Inflammatory macrophage (primary cell): ENCODE data around the gene PSME3IP1.
"Not testable (repeated sequence)": the region's sequence is repeated elsewhere in the genome, so short reads cannot be mapped to it uniquely, and the experiment has no call there.

Experiments used
- DNase-seq, 2 donors: peaks; one replicate each; pipeline ENCODE4 v3.0.0-alpha.2; 2020 to 2022
- total RNA-seq, 18 experiments: gene quantifications; one replicate each; lab custom pipeline; 2026; ENCODE audit warnings: mixed read lengths in 6 of 18, inconsistent platforms in 2 of 18; lab: John Stamatoyannopoulos, UW

The PSME3IP1 gene, protein sequence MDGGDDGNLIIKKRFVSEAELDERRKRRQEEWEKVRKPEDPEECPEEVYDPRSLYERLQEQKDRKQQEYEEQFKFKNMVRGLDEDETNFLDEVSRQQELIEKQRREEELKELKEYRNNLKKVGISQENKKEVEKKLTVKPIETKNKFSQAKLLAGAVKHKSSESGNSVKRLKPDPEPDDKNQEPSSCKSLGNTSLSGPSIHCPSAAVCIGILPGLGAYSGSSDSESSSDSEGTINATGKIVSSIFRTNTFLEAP
- 34.9 to 84.7 (median 67.3) reads per million in 18 experiments for total RNA-seq

DNA sequence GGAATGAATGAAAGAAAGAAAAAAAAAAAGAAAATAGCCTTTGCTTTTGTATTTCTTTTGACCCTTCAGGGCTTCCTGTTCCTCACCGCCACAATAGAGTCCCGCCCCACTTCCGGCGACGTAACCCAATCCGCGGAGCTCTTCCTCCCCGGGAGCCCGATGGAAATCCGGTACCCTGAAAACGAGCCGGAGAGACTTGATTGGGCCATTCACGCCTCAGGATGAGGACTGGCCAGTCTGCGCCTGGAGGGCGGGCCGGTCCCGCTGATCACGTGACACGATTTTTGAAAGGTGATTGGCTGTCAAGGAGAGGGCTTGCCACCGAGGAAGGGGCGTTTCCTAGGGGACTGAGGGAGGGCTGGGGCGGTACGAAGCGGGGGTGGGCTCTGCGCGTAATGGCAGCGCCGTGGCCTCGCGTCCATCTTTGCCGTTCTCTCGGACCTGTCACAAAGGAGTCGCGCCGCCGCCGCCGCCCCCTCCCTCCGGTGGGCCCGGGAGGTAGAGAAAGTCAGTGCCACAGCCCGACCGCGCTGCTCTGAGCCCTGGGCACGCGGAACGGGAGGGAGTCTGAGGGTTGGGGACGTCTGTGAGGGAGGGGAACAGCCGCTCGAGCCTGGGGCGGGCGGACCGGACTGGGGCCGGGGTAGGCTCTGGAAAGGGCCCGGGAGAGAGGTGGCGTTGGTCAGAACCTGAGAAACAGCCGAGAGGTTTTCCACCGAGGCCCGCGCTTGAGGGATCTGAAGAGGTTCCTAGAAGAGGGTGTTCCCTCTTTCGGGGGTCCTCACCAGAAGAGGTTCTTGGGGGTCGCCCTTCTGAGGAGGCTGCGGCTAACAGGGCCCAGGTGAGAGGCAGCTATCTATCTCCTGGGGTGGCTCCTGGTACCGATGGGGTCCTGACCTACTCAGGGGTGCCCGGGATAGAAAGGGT is at the start of gene PSME3IP1, which contains the start of gene RSPRY1:
Gene PSME3IP1, minus strand, starts transcription at position 95 of the 927 bp plus-strand sequence. CDS start 12,185 bp downstream, outside the sequence.
Gene RSPRY1, plus strand, starts transcription at position 385 of the 927 bp plus-strand sequence. CDS start 18,330 bp downstream, outside the sequence.
- peak; percentile 100 for DNase-seq

GRCh38 chr16:57235128-57236021 is 49.5 kb upstream of the PSME3IP1 start:
- DNase-seq = peak; percentile 6 to 28

DNA sequence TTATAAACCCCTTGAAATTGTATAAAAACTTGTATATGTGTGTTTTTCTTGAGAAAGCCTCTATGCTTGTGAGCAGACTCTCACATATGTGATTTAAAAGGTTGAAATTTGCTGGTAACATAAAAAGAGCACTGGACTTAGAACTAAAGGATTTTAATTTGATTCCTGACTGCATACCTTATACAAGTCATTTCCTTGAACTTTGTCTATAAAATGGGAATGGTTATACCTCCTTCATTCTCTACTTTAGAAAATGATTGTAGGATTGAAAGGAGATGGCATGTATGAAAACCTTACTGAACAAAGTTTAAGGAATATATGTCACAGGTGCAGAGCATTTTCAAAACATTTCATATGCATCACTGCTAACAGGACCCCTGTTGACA is 48.9 kb upstream of the PSME3IP1 start:
- DNase-seq = no peak

DNA sequence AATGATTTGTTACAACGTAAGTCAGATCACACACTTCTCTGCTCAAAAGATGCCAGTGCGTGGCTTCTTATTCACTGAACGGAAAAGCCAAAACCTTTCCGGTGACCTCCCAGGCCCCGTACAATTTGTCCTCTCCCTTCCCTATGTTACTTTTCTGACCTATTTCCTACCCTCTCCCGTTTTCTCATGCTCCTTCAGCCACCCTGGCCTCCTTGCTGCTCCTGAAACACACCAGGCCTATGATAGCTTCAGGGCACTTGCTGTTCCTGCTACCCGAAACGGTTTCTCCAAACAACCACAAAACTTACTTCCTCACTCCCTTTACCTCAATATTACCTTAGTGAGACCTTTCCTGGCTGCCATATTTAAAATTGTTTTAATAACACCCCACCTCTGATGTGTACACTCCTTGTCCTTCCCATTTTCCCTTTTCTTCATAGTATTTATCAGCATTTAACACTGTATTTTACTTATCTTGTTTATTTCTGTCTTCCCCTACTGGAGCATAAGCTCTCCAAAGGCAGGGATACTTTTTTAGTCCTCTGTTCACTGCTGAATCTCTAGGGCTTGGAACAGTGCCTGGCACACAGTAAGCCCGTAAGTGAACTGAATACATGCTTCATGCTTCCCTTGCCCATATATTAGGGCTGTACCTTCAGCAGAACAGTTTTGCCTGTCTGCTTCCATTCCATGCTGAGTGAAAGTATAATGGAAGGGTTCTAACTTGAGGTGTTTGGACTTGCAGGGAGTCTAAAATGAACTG is 48.3 kb upstream of the PSME3IP1 start:
- DNase-seq = no peak

- DNase-seq = no peak
Observed at GRCh38 chr16:57231821-57232350, 46.0 kb upstream of the PSME3IP1 start.

DNA sequence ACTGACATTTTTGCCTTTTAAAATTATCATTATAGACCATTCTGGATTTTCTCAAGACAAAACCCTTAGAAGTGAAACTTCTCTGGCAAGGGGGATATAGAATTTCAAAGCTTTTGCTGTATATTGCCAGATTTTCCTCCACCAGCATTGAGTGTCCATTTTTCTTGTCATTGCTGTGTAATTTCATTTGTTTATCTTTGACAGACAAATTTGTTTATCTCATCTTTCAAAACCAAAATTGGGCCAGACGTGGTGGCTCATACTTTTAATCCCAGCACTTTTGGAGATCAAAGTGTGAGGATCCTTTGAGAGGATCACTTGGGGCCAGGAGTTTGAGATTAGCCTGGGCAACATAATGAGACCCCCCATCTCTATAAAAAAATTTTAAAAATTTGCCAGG is 43.2 kb upstream of the PSME3IP1 start:
- DNase-seq = no peak

DNA sequence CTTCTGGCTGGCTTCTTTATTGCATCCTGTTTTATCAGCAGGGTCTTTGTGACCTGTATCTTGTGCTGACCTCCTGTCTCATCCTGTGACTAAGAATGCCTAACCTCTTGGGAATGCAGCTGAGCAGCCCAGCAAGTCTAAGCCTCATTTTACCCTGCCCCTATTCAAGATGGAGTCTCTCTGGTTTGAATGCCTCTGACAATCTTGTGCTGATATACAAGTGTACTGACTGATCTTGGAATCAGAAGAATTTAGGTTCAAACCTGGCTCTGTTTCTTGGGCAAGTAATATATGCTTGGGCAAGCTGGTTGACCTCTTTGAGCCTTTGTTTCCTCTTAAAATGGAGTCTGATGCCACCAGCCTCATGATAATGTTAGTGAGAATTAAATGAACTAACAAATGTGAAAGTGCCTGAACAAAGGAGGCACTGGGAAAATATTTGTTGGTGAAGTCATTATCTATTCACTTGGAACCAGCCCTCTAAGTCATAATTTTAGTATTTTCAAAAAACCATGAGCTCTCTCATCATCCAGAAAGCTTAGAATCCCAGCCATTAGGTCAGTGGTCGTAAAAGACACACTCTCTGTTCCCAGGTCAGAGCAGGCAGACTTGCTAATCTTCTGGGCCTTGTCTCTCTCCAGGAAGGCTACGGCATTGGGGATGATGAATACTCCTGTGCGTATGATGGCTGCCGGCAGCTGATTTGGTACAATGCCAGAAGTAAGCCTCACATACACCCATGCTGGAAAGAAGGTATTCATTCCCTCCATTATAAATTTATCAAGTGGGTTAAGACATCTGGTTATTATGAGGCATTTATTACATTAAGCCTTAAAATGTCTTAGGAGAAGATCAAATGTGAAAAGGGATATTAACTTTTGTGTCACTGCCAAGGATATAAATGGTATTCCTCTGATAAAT is 41.1 kb upstream of the PSME3IP1 start:
- no peak for DNase-seq

GRCh38 chr16:57225978-57226377 is 40.1 kb upstream of the PSME3IP1 start:
- DNase-seq = no peak

DNA sequence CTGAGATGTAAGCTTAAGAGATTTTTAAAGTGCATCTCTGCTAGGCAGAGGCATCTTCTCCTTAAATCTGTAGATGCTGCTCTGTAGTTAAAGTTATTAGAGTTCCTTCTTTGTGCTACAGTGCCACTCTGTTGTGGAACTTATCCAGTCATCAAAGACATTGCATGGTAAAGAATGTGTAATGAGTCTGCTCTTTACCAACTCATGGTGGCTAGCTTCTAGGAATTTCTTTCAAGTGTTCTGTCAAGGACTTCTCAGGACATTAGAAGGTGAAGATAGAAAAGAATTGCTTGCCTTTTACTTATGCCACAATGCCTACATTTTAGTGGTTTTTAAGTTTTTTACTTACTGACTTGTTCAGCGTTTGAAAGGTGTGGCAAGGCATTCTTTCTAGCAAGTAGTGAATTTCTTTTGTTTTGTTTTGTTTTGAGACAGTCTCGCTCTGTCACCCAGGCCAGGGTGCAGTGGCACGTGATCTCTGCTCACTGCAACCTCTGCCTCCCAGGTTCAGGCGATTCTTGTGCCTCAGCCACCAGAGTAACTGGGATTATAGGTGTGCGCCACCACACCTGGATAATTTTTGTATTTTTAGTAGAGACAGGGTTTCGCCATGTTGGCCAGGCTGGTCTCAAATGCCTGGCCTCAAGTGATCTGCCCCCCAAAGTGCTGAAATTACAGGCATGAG is 39.0 kb upstream of the PSME3IP1 start:
- DNase-seq = no peak

GRCh38 chr16:57223057-57223456 is 37.2 kb upstream of the PSME3IP1 start:
- DNase-seq = no peak

- no peak for DNase-seq
Observed at GRCh38 chr16:57216968-57217367, 31.1 kb upstream of the PSME3IP1 start.

DNA sequence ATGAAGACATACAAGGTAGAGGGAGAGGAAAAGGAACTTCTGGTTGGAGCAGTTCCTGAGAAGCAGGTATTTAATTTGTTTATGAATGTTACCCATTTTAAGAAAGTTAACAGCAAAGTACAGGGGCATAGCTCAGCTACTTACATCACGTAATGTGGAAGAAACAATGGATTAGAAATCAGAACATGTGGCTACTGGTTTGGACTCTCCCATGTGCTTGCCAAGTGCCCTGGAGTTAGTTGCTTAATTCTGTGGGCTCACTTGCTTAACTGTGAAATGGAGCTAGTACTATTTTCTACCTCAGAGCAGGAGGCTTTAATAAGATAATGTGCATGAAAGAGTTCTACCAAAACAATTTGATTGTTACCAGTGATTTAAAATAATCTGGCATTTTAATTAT is 27.6 kb upstream of the PSME3IP1 start:
- no peak for DNase-seq

- DNase-seq = no peak
Observed at GRCh38 chr16:57209780-57210179, 23.9 kb upstream of the PSME3IP1 start.

GRCh38 chr16:57208926-57209325 is 23.1 kb upstream of the PSME3IP1 start:
- no peak for DNase-seq

DNA sequence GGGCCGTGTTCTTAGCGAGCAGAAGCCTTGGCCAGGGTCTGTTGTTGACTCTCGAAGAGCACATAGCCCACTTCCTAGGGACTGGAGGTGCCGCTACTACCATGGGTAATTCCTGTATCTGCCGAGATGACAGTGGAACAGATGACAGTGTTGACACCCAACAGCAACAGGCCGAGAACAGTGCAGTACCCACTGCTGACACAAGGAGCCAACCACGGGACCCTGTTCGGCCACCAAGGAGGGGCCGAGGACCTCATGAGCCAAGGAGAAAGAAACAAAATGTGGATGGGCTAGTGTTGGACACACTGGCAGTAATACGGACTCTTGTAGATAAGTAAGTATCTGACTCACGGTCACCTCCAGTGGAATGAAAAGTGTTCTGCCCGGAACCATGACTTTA is 18.8 kb upstream of the PSME3IP1 start:
- no peak for DNase-seq

- DNase-seq = no peak
Observed at GRCh38 chr16:57203451-57203850, 17.6 kb upstream of the PSME3IP1 start.

DNA sequence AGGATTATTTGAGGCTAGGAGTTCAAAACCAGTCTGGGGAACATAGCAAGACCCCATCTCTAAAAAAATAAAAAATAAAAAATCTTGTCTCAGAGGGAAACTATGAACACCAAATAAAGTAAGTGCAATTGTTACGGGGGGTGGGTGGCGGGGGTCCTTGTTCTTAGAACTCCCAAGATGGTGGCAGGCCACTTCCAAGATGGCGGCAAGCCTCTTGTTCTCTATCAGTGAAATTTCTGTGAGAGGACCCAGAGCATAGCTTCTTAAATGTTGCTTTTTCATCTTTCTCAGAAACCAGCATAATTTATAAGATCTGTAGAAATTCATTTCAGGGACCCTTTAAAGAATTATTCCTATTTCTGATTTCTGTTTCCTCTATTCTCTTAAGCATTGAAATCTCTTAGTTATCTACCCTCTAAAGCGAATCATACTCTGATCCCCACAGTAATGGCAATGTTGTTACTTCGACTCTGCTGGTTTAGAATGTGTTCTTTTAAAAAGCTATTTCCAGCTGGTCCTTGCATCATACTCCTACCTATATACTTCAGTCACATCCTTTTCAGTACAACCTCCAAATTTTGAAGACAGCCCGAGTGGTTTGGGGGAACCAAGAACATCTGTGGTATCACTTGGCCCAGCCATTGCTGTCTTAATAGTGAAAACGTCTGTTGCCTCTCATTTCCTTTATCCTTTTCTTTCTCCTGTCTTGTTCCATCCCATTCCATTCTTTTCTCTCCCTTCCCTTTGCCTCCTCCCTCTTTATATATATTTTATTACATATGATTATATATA is 16.5 kb upstream of the PSME3IP1 start:
- no peak for DNase-seq

- not testable (repeated sequence) for DNase-seq
Observed at GRCh38 chr16:57200926-57201325, 15.1 kb upstream of the PSME3IP1 start.

DNA sequence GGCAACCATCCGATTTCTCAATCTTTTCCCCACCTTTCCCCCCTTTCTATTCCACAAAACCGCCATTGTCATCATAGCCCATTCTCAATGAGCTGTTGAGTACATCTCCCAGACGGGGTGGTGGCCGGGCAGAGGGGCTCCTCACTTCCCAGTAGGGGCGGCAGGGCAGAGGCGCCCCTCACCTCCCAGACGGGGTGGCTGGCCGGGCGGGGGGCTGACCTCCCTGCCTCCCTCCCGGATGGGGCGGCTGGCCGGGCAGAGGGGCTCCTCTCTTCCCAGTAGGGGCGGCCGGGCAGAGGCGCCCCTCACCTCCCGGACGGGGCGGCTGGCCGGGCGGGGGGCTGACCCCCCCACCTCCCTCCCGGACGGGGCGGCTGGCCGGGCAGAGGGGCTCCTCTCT is 14.5 kb upstream of the PSME3IP1 start:
- DNase-seq = not testable (repeated sequence)
